Stimulated activated CD4-positive, alpha-beta T cell treated with anti-CD3 and anti-CD28 coated beads, Interleukin-2, amount 100 ng/mL, for 48 hours (primary cell): ENCODE measurements around the gene EFNB1.

Experiments used
- DNase-seq, 2 donors: peaks; one replicate each; pipeline ENCODE4 v3.0.0-alpha.2; 2020

The EFNB1 gene

DNA sequence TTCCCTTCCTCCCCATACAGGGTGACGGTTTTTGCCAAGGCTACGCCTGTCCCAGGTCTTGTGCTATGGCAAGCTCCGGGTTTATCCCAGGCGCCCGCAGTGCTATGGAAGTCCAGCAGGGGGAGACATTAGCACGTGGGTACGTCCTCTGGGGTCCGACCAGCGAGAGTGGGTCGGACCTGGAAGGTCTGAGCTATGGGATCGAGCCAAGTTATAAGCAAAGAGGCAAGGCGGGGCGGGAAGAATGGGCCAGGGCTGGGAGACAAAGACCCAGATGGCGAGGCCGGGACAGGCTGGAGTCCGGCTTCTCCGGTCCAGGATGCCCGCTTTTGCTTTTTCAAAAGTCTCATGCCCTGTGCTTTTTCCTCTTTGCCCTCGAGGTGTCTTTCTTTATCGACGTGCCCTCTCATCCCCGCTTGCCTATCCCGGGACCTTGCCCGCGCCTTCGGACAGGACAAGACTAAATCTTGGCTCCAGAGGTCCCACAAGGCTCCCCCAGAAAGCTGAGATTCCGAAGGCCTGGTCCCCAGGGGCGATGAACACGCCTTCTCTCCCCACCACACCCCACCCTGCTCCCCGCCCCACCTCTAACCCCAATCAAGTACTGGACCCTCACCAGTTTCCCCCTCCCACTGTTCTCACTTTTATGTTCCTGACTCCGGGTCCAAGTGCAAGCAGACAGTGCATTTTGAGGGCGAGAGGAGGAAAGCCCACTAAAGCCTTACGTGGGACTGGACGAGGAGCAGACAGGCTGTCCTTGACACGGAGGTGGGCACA lies 785 bp upstream of the EFNB1 start:
- DNase-seq, result peak; percentile 75 to 81

GRCh38 chrX:68829582-68830418 lies 979 bp downstream of the EFNB1 start:
- no peak for DNase-seq

- no peak for DNase-seq
Measured at GRCh38 chrX:68830419-68831404, 1.9 kb downstream of the EFNB1 start.

GRCh38 chrX:68831405-68832100 lies 2.7 kb downstream of the EFNB1 start:
- no peak for DNase-seq

DNA sequence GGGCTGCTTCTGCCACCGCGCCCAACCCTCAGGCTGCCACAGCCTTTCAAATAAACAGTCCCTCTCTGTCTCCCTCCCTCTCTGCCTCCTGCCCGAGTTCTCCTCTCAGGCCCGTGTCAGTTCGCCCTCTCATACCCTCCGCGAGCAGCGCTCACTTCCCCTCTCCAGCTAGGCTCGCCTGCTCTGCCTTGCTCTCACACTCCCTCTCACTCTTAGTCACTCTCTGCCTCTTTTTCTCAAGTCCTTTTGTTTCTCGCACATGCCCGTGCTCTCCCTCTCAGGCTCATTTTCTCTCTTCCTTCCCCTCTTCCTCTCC lies 3.2 kb downstream of the EFNB1 start:
- DNase-seq, result no peak

DNA sequence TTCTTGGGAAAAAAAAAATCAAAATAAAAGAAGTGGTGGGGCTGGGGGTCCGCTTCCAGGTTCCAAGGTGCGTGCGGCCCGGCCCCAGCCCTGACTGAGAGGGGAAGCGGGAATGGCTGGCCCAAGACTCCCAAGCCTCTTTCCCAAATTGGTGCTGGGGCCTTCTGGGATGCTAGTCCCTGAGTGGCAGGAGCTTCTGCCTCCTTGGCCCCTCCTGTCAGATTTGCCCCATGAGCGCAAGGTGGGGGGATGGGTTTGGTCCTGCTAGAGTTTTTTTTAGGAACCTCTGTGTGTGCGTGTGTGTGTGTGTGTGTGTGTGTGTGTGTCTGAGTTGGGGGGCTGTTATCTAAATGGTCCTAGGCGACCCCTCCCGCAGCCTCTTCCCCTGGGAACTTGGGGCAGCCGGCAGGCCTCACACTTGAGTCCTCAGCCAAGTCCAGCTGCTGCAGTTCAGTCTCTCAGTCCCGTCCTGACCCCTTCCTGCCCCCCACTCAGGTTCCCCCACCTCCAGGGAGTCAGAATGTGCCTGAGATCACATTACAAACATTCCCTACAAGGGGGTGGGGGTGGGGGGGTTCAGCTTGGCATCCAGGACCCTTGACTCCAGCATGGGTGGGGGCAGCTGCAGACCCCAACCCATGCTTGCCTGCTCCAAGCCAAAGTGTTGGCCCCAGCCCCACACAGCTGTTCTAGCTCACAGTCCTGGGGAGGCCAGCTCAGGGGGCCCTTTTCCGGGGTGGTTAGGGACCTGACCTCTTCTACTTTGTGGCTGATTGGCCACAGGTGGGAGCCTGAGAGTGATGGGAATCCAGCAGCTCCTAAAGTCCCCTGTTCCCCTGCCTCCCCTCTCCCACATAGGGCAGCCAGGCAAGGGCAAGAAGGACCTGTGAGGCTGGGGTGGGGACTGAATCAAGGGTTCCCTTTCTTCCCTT lies 4.0 kb downstream of the EFNB1 start:
- no peak for DNase-seq

GRCh38 chrX:68833448-68833805 lies 4.6 kb downstream of the EFNB1 start:
- DNase-seq, result no peak

DNA sequence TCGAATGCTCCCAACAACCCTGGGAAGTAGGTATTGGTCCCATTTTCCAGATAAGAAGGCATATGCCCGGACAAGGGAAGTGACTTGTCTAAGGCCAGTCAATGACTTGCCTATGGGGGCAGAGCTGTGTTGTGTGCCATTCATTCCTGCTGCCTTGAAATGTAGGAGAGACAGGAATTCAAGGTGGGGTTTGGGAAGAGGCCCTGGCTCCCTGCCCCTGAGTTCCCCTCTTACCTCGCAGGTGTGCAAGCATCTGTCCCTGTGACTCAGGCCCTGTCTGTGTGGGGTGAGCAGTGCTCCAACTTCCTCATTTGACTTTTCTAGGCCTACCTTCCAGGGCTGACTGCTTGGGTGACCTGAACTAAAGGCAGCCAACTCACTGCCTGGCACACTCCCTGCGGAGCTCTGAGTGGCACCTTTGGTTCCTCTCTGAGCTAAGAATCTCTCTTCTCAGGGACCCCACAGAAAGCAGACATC lies 5.1 kb downstream of the EFNB1 start:
- DNase-seq, result no peak

DNA sequence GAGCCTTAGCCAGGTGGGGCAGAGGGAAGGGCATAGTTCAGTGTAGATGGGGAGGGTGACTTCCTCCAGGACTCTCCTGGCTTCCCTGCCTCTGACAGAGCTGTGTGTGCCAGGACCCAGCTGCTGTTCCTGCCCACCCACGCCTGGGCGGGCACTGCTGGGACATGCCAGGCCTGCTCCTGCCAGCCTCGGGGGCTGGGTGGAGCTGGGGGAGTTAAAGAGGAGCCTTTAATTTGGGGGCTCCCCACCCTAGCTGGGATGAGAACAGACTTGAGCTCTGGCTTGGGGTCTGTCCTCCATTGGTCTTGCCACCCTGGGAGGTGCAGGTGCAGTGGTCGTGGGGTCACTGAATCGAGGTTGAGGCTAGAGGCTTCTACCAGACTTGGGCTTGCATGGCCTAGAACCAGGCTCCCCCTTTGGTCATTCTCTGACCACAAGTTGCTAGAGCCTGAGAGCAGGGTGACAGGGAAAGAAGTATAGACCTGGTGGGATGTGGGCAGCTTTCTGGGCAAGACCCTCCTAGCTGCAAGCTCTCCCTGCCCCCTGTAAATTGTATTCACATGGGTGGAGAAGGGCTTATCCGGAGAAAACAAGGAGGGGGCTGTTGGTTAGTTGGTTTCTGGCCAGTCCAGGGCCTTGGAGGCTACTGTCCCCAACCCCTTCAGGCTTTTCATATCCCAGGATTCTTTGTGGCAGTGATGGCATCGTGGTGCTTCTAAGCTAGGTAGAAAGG lies 5.7 kb downstream of the EFNB1 start:
- DNase-seq, result no peak

- DNase-seq, result no peak
Measured at GRCh38 chrX:68835104-68835442, 6.3 kb downstream of the EFNB1 start.

- DNase-seq, result no peak
Measured at GRCh38 chrX:68835468-68835867, 6.6 kb downstream of the EFNB1 start.

DNA sequence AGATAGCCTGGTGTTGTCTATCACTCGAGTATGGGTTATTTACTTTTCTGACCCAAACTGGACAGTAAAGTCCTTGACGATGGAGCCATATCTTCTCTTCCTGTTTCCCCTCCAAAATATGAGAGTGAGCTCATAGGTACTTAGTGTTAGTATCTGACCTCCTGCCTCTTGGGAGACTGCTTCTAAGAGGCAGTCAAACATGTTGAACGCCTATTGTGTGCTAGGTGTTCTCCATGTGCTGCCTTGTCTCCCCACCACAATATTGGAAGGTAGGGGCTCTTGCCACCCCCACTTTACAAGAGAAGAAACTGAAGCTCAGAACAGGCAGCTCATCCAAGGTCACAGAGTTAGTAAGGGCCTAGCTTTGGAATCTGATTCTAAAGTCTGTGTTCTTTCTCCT lies 8.3 kb downstream of the EFNB1 start:
- no peak for DNase-seq

GRCh38 chrX:68838571-68838910 lies 9.7 kb downstream of the EFNB1 start:
- DNase-seq, result no peak

- no peak for DNase-seq
Measured at GRCh38 chrX:68839771-68840170, 10.9 kb downstream of the EFNB1 start.

- DNase-seq, result no peak
Measured at GRCh38 chrX:68840256-68840655, 11.4 kb downstream of the EFNB1 start.

GRCh38 chrX:68841251-68842049 lies 12.6 kb downstream of the EFNB1 start:
- DNase-seq, result no peak

GRCh38 chrX:68842351-68842750 lies 13.5 kb downstream of the EFNB1 start:
- no peak for DNase-seq

- DNase-seq, result no peak
Measured at GRCh38 chrX:68842781-68843581, 14.2 kb downstream of the EFNB1 start.

DNA sequence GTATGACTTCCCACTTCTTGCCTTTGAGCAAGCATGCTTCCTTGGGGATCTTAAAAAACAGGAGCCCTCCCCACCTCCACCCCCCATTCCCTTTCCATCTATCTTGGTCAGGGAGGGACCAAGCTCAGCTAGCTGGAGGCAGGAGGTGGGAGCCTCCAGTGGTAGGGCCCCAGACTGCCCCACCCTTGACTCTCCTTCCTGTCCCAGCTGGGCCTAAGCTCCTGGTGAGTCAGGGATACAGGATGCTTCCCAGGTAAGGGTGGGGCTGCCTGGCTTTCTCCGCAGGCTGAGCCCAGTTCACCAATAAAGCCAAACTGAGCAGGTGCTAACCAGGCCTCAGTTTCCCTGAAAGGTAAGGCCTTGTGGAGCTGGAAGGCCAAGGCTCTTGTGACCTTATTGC lies 15.2 kb downstream of the EFNB1 start:
- no peak for DNase-seq
